Upper lobe of left lung (tissue), 4 donors: Measurements from ENCODE around the gene GABRG3.

Experiments
- CTCF ChIP-seq, 6 experiments: fragments of 450-650 bp in 4 of 6; fragments of 200-600 bp in 2 of 6; sonication (generic) in 2 of 6; IDR thresholded peaks; one replicate each; pipeline ENCODE4 v1.5.1; 2016 to 2019; ENCODE audit warnings: antibody characterized with exemption in 6 of 6
- POLR2AphosphoS5 ChIP-seq, 2 donors: sonication (generic); formaldehyde crosslinking; IDR thresholded peaks; one replicate each; pipeline ENCODE4 v1.5.1; 2017; ENCODE audit warnings: antibody characterized with exemption in 2 of 2

- TF ChIP-seq CTCF (IDR thresholded peaks at IDR 0.05) (no peak), POLR2AphosphoS5 (IDR thresholded peaks at IDR 0.05) (no peak)
These were observed 437.4 kb downstream of the GABRG3 start for GRCh38 chr15:27408428-27408827.
